Fibroblast of lung (primary cell): Measurements from ENCODE around the gene CDK6. TPM values are rescaled to one million over a fixed set of nuclear protein-coding genes. Genes with fewer than 3 reads are reported as not detected.
"Not testable (repeated sequence)": the region's sequence is repeated elsewhere in the genome, so short reads cannot be mapped to it uniquely, and the experiment has no call there.

Experiments used
- DNase-seq, 2 donors: peaks; one replicate each; pipeline versions ENCODE4 v3.0.0 to v3.0.0-alpha.2; 2010; ENCODE audit warnings: low read depth in 2 of 2
- H2AFZ ChIP-seq: 2 replicates; pipeline ENCODE4 v1.5.1; 2012; ENCODE audit warnings: low read length, control low read depth, inconsistent platforms
- H3K27ac ChIP-seq: 2 replicates; pipeline ENCODE4 v1.5.1; 2011; ENCODE audit warnings: low read length, control low read depth; ENCODE audit not compliant: insufficient read depth
- H3K27me3 ChIP-seq: 2 replicates; pipeline ENCODE4 v1.5.1; 2011; ENCODE audit warnings: mild to moderate bottlenecking, low read length; ENCODE audit not compliant: control insufficient read depth, insufficient read depth
- H3K36me3 ChIP-seq: 2 replicates; pipeline ENCODE4 v1.5.1; 2011; ENCODE audit warnings: low read length; ENCODE audit not compliant: control insufficient read depth, insufficient read depth
- H3K4me1 ChIP-seq: 2 replicates; pipeline ENCODE4 v1.5.1; 2011; ENCODE audit warnings: low read length; ENCODE audit not compliant: control insufficient read depth, insufficient read depth; ENCODE audit errors: extremely low read depth
- H3K4me2 ChIP-seq: 2 replicates; pipeline ENCODE4 v1.5.1; 2011; ENCODE audit warnings: low read length, control low read depth; ENCODE audit not compliant: insufficient read depth; ENCODE audit errors: extremely low read depth
- H3K4me3 ChIP-seq, 4 experiments: fragments of 200-600 bp in 1 of 4; sonication (generic) in 1 of 4; replicated peaks in 1 of 4; 2 replicates each; pipeline ENCODE4 v1.5.1; 2011 to 2016; ENCODE audit warnings: low read length in 4 of 4, low read depth in 3 of 4, mild to moderate bottlenecking in 3 of 4, control low read depth in 2 of 4, inconsistent platforms in 1 of 4, mixed read lengths in 1 of 4; ENCODE audit not compliant: insufficient read depth in 1 of 4; ENCODE audit errors: control extremely low read depth in 1 of 4
- H3K79me2 ChIP-seq: 2 replicates; pipeline ENCODE4 v1.5.1; 2012; ENCODE audit warnings: mild to moderate bottlenecking, low read length, inconsistent platforms; ENCODE audit not compliant: control insufficient read depth, insufficient read depth
- H3K9ac ChIP-seq: 2 replicates; pipeline ENCODE4 v1.5.1; 2011; ENCODE audit warnings: mild to moderate bottlenecking, low read length, control low read depth; ENCODE audit not compliant: insufficient read depth
- H3K9me3 ChIP-seq: 2 replicates; pipeline ENCODE4 v1.5.1; 2012; ENCODE audit warnings: low read depth, low read length; ENCODE audit not compliant: control insufficient read depth, insufficient read depth
- H4K20me1 ChIP-seq: 2 replicates; pipeline ENCODE4 v1.5.1; 2011; ENCODE audit warnings: low read length; ENCODE audit not compliant: control insufficient read depth, insufficient read depth; ENCODE audit errors: extremely low read depth
- CTCF ChIP-seq, 2 donors: IDR thresholded peaks in 1 of 2; conservative IDR thresholded peaks in 1 of 2; 1 replicate in 1 of 2; 2 replicates in 1 of 2; pipeline ENCODE4 v1.5.1; 2011 to 2012; ENCODE audit warnings: low read length in 2 of 2, control low read depth in 1 of 2, inconsistent platforms in 1 of 2, low read depth in 1 of 2, mild to moderate bottlenecking in 1 of 2
- EZH2 ChIP-seq: IDR thresholded peaks from 2 replicates; pipeline ENCODE4 v1.5.1; 2012; ENCODE audit warnings: low read length, control low read depth, mild to moderate bottlenecking; ENCODE audit errors: missing control alignments
- polyA plus RNA-seq, 2 donors: library from polyadenylated mRNA; depleted of rRNA in 1 of 2; stranded (reverse) in 1 of 2; unstranded in 1 of 2; fragments of >200 nt; gene quantifications; 2 replicates each; pipeline ENCODE4 v1.2.1, GENCODE V29; 2011 to 2012; ENCODE audit warnings: missing spikeins in 1 of 2
- total RNA-seq: library from RNA; depleted of rRNA; stranded (reverse); fragments of >200 nt; gene quantifications from 2 replicates; pipeline ENCODE4 v1.2.1, GENCODE V29; 2014

Gene CDK6
- total and polyA plus RNA-seq, 2 donors (not counting 1 experiment from before 2014, with no cell fraction given), result 17.8 to 19.2 TPM

GRCh38 chr7:92872701-92873100 is 36.3 kb upstream of the CDK6 start:
- no peaks in the 10 kb centered on the region for H4K20me1 ChIP-seq
- H3K9me3 ChIP-seq, result no peaks in the 10 kb centered on the region
- no peak overlapping the region for H3K4me2 ChIP-seq
- H3K27me3 ChIP-seq, result no peaks in the 10 kb centered on the region
- H3K4me3 ChIP-seq, result no peak overlapping the region
- H3K27ac ChIP-seq, result no peak overlapping the region
- H3K9ac ChIP-seq, result no peak overlapping the region
- DNase-seq, result peak; percentile 37 to 82
- TF ChIP-seq EZH2, result no peak
- no peak for TF ChIP-seq CTCF (conservative IDR thresholded peaks at IDR 0.05 in 1 of 2, IDR thresholded peaks at IDR 0.05 in 1 of 2; ENCODE audit: low read depth in 1 of 2, low read length in 2 of 2)
- H3K79me2 ChIP-seq, result no peaks in the 10 kb centered on the region
- no peaks in the 10 kb centered on the region for H3K36me3 ChIP-seq
- H3K4me1 ChIP-seq, result no peaks in the 10 kb centered on the region
- no peak overlapping the region for H2AFZ ChIP-seq

GRCh38 chr7:92868683-92869293 is 32.4 kb upstream of the CDK6 start:
- DNase-seq, result no peak
- no peak overlapping the region for H3K4me3 ChIP-seq
- TF ChIP-seq CTCF (conservative IDR thresholded peaks at IDR 0.05 in 1 of 2, IDR thresholded peaks at IDR 0.05 in 1 of 2; ENCODE audit: low read depth in 1 of 2, low read length in 2 of 2) (no peak), EZH2 (no peak)
- H3K27ac ChIP-seq, result no peak overlapping the region
- H2AFZ ChIP-seq, result no peak overlapping the region
- H3K9ac ChIP-seq, result no peak overlapping the region
- no peaks in the 10 kb centered on the region for H4K20me1 ChIP-seq
- no peaks in the 10 kb centered on the region for H3K4me1 ChIP-seq
- H3K79me2 ChIP-seq, result no peaks in the 10 kb centered on the region
- H3K36me3 ChIP-seq, result no peaks in the 10 kb centered on the region
- H3K27me3 ChIP-seq, result no peaks in the 10 kb centered on the region
- no peaks in the 10 kb centered on the region for H3K9me3 ChIP-seq
- H3K4me2 ChIP-seq, result no peak overlapping the region

- H3K79me2 ChIP-seq, H3K4me3 ChIP-seq, H2AFZ ChIP-seq, DNase-seq, H3K4me1 ChIP-seq, H3K9me3 ChIP-seq, H3K27me3 ChIP-seq, H4K20me1 ChIP-seq, H3K9ac ChIP-seq, H3K36me3 ChIP-seq, H3K4me2 ChIP-seq, H3K27ac ChIP-seq: not testable (repeated sequence)
Observed at GRCh38 chr7:92864169-92864568, 27.8 kb upstream of the CDK6 start.
